GM18519 (cell line): ENCODE measurements around the gene PPTC7.

Experiments
- ATAC-seq: cut with Tn5 transposase; IDR thresholded peaks from one replicate; pipeline ENCODE4 v1.9.1; 2021; ENCODE audit warnings: mild to moderate bottlenecking, moderate library complexity; ENCODE audit not compliant: unreplicated experiment, low FRiP score

PPTC7 gene

DNA sequence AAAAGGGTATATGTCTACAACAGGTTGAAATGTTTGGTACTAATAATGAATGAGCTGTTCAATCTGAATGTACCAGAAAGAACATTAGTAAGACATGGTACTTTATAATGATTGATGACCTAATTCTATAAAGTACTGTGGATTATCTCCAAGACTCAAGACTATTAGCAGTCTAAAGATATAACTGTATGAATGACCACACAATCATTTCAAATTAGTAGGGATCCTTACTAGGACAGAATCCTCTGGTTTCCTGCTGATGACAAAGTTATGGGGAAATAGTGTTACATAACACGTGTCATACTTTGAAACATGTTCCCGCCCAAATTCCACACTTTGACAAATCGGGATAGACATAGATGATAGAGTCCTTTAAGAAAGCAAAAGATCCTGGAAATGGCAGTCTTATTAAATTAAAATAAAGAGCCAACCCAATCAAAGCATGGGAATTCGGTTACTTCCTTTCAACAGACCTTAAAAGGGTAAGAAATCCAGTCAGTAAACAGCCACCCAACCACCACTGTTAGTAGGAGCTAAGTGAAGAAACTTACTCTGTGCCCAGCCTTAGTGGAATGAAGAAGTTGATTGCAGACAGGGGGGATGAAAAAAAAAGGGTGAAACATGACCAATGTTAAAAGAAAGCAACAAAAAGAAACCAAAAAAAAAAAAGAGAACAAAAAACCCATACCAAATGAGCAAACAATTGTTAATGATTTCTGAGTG lies 84.0 kb downstream of the PPTC7 start:
- ATAC-seq, result no peak
